NB4 (cell line): Measurements from ENCODE around the gene NFIB.

Experiments
- POLR2A ChIP-seq: IDR thresholded peaks from 2 replicates; pipeline ENCODE4 v1.6.1; 2011; ENCODE audit warnings: mild to moderate bottlenecking; ENCODE audit not compliant: insufficient read length; ENCODE audit errors: extremely low read depth
- TF ChIP-seq, protein P1 (sequence below): IDR thresholded peaks from one replicate; pipeline ENCODE4 v1.5.1; 2012; ENCODE audit warnings: low read depth, low read length

DNA sequence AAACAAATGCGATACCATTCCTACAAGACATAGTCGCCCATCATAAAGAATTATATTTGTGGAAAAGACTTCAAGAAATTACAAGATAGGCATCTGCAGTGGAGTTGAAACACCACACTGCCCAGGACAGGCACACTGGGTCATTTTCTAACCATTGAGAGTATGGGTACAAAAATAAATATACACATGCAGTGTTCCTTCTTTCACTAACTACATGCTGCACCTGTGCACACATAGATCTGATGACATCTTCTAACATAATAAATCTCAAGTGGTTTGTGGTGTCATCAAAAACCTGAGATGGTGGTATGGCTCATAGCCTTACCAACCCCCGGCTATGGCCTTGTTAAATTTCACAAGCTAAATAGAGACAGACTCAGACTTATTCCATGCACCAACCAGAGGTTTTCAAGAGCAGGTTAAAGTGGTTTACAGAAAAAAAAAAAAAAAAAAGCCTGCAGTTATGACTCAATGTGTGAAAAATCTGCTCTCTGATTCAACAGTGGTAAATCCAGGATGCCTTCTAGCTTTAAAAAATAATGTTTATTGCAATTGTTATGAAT lies 12.4 kb upstream of the NFIB start:
- TF ChIP-seq, protein P1, sequence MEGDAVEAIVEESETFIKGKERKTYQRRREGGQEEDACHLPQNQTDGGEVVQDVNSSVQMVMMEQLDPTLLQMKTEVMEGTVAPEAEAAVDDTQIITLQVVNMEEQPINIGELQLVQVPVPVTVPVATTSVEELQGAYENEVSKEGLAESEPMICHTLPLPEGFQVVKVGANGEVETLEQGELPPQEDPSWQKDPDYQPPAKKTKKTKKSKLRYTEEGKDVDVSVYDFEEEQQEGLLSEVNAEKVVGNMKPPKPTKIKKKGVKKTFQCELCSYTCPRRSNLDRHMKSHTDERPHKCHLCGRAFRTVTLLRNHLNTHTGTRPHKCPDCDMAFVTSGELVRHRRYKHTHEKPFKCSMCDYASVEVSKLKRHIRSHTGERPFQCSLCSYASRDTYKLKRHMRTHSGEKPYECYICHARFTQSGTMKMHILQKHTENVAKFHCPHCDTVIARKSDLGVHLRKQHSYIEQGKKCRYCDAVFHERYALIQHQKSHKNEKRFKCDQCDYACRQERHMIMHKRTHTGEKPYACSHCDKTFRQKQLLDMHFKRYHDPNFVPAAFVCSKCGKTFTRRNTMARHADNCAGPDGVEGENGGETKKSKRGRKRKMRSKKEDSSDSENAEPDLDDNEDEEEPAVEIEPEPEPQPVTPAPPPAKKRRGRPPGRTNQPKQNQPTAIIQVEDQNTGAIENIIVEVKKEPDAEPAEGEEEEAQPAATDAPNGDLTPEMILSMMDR = no peak
- no peak for TF ChIP-seq POLR2A
